GM19240 (cell line): ENCODE data around the gene ZNF337.
"Not testable (repeated sequence)": the region's sequence is repeated elsewhere in the genome, so short reads cannot be mapped to it uniquely, and the experiment has no call there.

Source experiments
- DNase-seq: peaks from one replicate; pipeline ENCODE4 v3.0.0; 2011; ENCODE audit warnings: low spot score; ENCODE audit not compliant: insufficient read length

Gene ZNF337

GRCh38 chr20:25630615-25631014, 66.0 kb downstream of the ZNF337 start:
- not testable (repeated sequence) for DNase-seq

GRCh38 chr20:25629816-25630499, 66.7 kb downstream of the ZNF337 start:
- DNase-seq, result no peak

GRCh38 chr20:25626779-25627178, 69.9 kb downstream of the ZNF337 start:
- no peak for DNase-seq

- DNase-seq, result no peak
These were observed 72.1 kb downstream of the ZNF337 start for GRCh38 chr20:25624500-25624939.
